Smooth muscle cell (in vitro differentiated cells): ENCODE results near the gene IFITM1. TPM values are rescaled to one million over a fixed set of nuclear protein-coding genes. Genes with fewer than 3 reads are reported as not detected.
"Not testable (repeated sequence)": the region's sequence is repeated elsewhere in the genome, so short reads cannot be mapped to it uniquely, and the experiment has no call there.

Experiments
- DNase-seq: peaks from one replicate; lab custom pipeline; 2025; ENCODE audit not compliant: unreplicated experiment; lab: John Stamatoyannopoulos, UW
- H2AFZ ChIP-seq: fragments of 200-600 bp; sonication (generic); 2 replicates; pipeline ENCODE4 v1.6.0; 2016; ENCODE audit warnings: antibody characterized with exemption, low read depth, mild to moderate bottlenecking
- H3F3A ChIP-seq: fragments of 200-600 bp; sonication (generic); 2 replicates; pipeline ENCODE4 v1.6.0; 2017; ENCODE audit warnings: antibody characterized with exemption, low read depth
- H3K27ac ChIP-seq: fragments of 200-600 bp; sonication (generic); 2 replicates; pipeline ENCODE4 v1.5.1; 2016; ENCODE audit warnings: low read depth, mild to moderate bottlenecking
- H3K27me3 ChIP-seq: fragments of 200-600 bp; sonication (generic); 2 replicates; pipeline ENCODE4 v1.6.1; 2016; ENCODE audit warnings: low read depth, mild to moderate bottlenecking
- H3K36me3 ChIP-seq: fragments of 200-600 bp; sonication (generic); 2 replicates; pipeline ENCODE4 v1.5.1; 2016; ENCODE audit warnings: low read depth
- H3K4me1 ChIP-seq: fragments of 200-600 bp; sonication (generic); 2 replicates; pipeline ENCODE4 v1.5.1; 2016; ENCODE audit warnings: low read depth
- H3K4me2 ChIP-seq: fragments of 200-600 bp; sonication (generic); 2 replicates; pipeline ENCODE4 v1.6.0; 2016; ENCODE audit warnings: mild to moderate bottlenecking
- H3K4me3 ChIP-seq: fragments of 200-600 bp; sonication (generic); 2 replicates; pipeline ENCODE4 v1.5.1; 2016; ENCODE audit warnings: mild to moderate bottlenecking
- H3K79me2 ChIP-seq: fragments of 200-600 bp; sonication (generic); 2 replicates; pipeline ENCODE4 v1.6.0; 2016; ENCODE audit warnings: low read depth, mild to moderate bottlenecking
- H3K9ac ChIP-seq: fragments of 200-600 bp; sonication (generic); 2 replicates; pipeline ENCODE4 v1.6.0; 2016; ENCODE audit warnings: low read depth
- H3K9me3 ChIP-seq: fragments of 200-600 bp; sonication (generic); replicated peaks from 2 replicates; pipeline ENCODE4 v1.5.1; 2016; ENCODE audit warnings: low read depth
- H4K20me1 ChIP-seq: fragments of 200-600 bp; sonication (generic); 2 replicates; pipeline ENCODE4 v1.6.0; 2016; ENCODE audit warnings: low read depth
- CTCF ChIP-seq: fragments of 200-600 bp; sonication (generic); IDR thresholded peaks from 2 replicates; pipeline ENCODE4 v1.5.1; 2017; ENCODE audit warnings: borderline replicate concordance, mild to moderate bottlenecking, antibody characterized with exemption; ENCODE audit not compliant: insufficient read depth, poor library complexity, severe bottlenecking
- WGBS: methylation state at CpG from one replicate; pipeline ENCODE4 v1.1.7; 2016; ENCODE audit warnings: low lambda C conversion rate; 5-methylcytosine and 5-hydroxymethylcytosine counted together
- polyA plus RNA-seq: library from polyadenylated mRNA; unstranded; fragments of >200 nt; fragmentation: Nextera tagmentation; extraction: Ambion mirVana; gene quantifications from 2 replicates; pipeline ENCODE4 v1.2.1, GENCODE V29; 2016
- total RNA-seq: library from RNA; depleted of rRNA; stranded (reverse); fragments of >200 nt; gene quantifications from 2 replicates; pipeline ENCODE4 v1.2.3, GENCODE V29; 2014

Gene IFITM1
- total and polyA plus RNA-seq, 2 experiments from 2014 or later = 355 to 726 TPM

- H3F3A ChIP-seq = peaks cover 13% of the 10 kb centered on the region
- H3K9ac ChIP-seq = no peak overlapping the region
- H2AFZ ChIP-seq = no peak overlapping the region
- WGBS = 68% methylated on average over 19 of the region's 19 CpGs
- H3K36me3 ChIP-seq = no peaks in the 10 kb centered on the region
- DNase-seq = no peak
- no peak for TF ChIP-seq CTCF
- peaks cover 7% of the 10 kb centered on the region for H3K4me1 ChIP-seq
- H3K27ac ChIP-seq = peak overlapping the region; percentile 49
- H3K27me3 ChIP-seq = no peaks in the 10 kb centered on the region
- peak overlapping the region; percentile 30 for H3K4me2 ChIP-seq
- no peak overlapping the region for H3K4me3 ChIP-seq
- no peaks in the 10 kb centered on the region for H4K20me1 ChIP-seq
- peaks cover 4% of the 10 kb centered on the region for H3K79me2 ChIP-seq
- H3K9me3 ChIP-seq = no peaks in the 10 kb centered on the region
These were observed 13.2 kb downstream of the IFITM1 start for GRCh38 chr11:326842-327580.

- H3K27me3 ChIP-seq = no peaks in the 10 kb centered on the region
- H3F3A ChIP-seq = peaks cover 13% of the 10 kb centered on the region
- H3K79me2 ChIP-seq = peaks cover 4% of the 10 kb centered on the region
- peaks cover 7% of the 10 kb centered on the region for H3K4me1 ChIP-seq
- no peak overlapping the region for H3K27ac ChIP-seq
- H3K4me3 ChIP-seq = no peak overlapping the region
- no peaks in the 10 kb centered on the region for H4K20me1 ChIP-seq
- no peak for DNase-seq
- H3K9ac ChIP-seq = no peak overlapping the region
- no peak overlapping the region for H2AFZ ChIP-seq
- no peak for TF ChIP-seq CTCF
- H3K4me2 ChIP-seq = peak overlapping the region; percentile 30
- no peaks in the 10 kb centered on the region for H3K9me3 ChIP-seq
- no peaks in the 10 kb centered on the region for H3K36me3 ChIP-seq
- WGBS = 93% methylated on average over 3 of the region's 3 CpGs
These were observed 13.7 kb downstream of the IFITM1 start for GRCh38 chr11:327581-327923.

- H2AFZ ChIP-seq = no peak overlapping the region
- no peaks in the 10 kb centered on the region for H3K36me3 ChIP-seq
- DNase-seq = no peak
- TF ChIP-seq CTCF = no peak
- no peak overlapping the region for H3K4me2 ChIP-seq
- no peaks in the 10 kb centered on the region for H3K9me3 ChIP-seq
- H3F3A ChIP-seq = peaks cover 12% of the 10 kb centered on the region
- H3K4me1 ChIP-seq = peaks cover 7% of the 10 kb centered on the region
- H3K27me3 ChIP-seq = no peaks in the 10 kb centered on the region
- H3K9ac ChIP-seq = no peak overlapping the region
- H3K79me2 ChIP-seq = peaks cover 4% of the 10 kb centered on the region
- H3K4me3 ChIP-seq = no peak overlapping the region
- H4K20me1 ChIP-seq = no peaks in the 10 kb centered on the region
- 97% methylated on average over 13 of the region's 13 CpGs for WGBS
- peak overlapping the region; percentile 46 for H3K27ac ChIP-seq
These were observed 14.2 kb downstream of the IFITM1 start for GRCh38 chr11:328012-328411.

DNA sequence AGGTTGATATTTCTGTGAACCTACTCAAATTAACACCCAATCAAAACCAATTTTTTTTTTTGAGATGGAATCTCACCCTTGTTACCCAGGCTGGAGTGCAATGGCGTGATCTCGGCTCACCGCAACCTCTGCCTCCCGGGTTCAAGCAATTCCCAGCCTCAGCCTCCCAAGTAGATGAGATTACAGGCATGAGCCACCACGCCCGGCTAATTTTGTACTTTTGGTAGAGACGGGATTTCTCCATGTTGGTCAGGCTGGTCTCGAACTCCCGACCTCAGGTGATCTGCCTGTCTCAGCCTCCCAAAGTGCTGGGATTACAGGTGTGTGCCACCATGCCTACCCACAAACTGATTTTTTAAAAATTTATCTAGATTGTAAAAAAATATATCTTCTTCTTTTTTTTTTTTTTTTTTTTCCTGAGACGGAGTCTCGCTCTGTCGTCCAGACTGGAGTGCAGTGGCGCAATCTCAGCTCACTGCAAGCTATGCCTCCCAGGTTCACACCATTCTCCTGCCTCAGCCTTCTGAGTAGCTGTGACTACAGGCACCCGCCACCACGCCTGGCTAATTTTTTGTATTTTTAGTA is 14.8 kb downstream of the IFITM1 start:
- not testable (repeated sequence) for DNase-seq, H3K4me1 ChIP-seq, H4K20me1 ChIP-seq, H2AFZ ChIP-seq, H3K9me3 ChIP-seq, H3F3A ChIP-seq, H3K36me3 ChIP-seq, H3K4me3 ChIP-seq, H3K9ac ChIP-seq, H3K79me2 ChIP-seq, H3K27me3 ChIP-seq
- Histone ChIP-seq H3K4me2 (peak overlapping the region; percentile 16), H3K27ac (peak overlapping the region; percentile 46)
- 81% methylated on average over 15 of the region's 15 CpGs for WGBS
